GM10266 (cell line): Measurements from ENCODE around the gene ATRAID.

Experiments used
- DNase-seq: peaks from one replicate; pipeline ENCODE4 v3.0.0; 2012; ENCODE audit errors: extremely low spot score
- CTCF ChIP-seq: IDR thresholded peaks from 2 replicates; pipeline ENCODE4 v1.5.1; 2012; ENCODE audit warnings: mild to moderate bottlenecking, low read depth; ENCODE audit not compliant: control insufficient read depth, insufficient read depth; ENCODE audit errors: missing control alignments

The ATRAID gene

DNA sequence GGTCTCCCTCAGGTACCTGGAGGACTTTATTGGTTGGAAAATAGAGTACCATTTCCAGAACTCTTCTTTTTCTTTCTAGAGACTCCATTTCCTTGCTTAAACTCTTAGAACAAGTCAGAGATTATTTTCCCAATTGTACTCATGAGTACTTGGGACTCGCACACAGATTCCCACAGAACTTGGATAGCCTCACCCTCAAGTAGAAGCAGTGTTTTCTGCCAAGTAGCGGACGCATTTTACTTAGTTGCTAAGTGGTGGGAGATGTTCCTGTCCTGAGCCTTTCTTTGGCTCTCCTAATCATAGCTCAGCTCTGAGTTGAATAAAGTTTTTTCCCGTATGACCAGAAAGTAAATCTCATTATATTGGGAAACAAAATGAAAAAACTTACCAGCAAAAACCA, 33.8 kb downstream of the ATRAID start:
- no peak for DNase-seq
- TF ChIP-seq CTCF, result no peak

DNA sequence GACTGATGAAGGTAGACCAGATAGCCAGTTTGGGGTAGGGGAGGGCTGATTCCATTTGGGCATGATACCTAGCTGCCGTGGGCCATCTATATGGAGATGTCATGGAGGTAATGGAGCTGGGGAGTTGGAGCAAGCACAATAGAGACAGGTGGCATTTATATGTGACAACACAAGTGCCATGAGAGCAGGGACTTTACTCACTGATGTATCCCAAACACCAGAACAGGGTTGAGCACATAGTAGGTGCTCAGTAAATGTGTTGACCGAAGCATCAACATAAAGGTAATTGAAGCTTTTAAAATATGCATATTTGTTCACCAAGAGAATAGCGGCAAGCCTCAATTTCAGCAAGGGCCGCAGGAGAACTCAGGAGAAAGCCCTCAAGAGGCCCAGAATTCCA, 36.1 kb downstream of the ATRAID start:
- no peak for DNase-seq
- TF ChIP-seq CTCF, result no peak

DNA sequence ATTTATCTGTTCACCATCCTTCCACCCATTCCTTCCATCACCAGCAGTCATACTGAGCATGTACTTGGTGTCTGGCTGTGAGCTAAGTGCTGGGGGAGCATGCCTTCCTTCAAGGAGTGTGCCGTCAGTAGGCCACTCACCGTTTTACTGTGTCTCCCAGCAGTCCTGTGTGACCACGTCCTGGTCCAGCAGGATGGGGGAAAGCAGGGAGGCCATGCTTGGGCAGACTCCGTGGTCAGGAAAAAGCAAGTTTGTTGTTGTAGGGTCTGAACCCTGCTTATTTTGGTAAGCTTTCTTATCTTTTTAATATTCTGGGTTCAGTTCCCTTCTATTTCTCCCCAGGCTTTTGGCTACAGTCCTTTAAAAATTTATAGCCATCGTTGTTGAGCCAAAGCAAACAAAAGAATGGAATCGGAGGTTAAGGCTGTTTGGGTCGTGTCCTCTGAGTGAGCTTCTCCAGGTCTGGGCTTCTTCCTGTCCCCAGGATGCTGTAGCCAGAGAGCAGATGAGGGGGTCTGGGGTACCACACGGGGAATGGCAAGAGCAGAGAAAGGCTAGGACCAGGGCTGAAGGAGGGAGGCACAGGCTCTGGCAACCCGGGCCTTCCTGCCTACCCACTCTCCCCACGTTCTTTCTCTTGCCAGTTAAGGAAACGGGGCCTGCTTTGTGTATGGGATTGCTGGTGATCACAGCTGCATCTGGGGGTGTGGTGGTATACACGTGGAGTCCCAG, 37.5 kb downstream of the ATRAID start:
- TF ChIP-seq CTCF, result no peak
- DNase-seq, result no peak

GRCh38 chr2:27249891-27250651, 38.2 kb downstream of the ATRAID start:
- peak; percentile 82 for DNase-seq
- peak; percentile 81 for TF ChIP-seq CTCF

- no peak for DNase-seq
- TF ChIP-seq CTCF, result no peak
Observed at GRCh38 chr2:27250652-27251379, 39.0 kb downstream of the ATRAID start.

DNA sequence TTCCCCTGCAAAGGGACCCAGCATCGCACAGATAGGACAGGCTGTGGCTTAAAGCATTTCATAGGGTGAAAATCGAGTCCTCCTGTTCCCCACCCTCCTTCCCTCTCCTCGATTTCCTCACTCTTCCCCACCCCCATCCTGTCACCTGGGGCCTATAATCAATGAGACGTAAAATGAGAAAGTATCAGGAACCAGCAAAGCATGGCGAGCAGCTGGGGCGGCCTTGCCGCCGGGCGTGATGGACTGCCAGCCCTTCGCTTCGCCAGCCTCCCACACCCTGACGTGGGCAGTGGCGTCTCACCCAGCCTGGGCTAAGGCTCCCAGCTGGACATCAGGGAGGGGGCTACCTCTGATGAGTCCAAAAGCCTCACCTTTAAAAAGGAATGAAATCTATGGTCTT, 39.9 kb downstream of the ATRAID start:
- no peak for TF ChIP-seq CTCF
- DNase-seq, result no peak

DNA sequence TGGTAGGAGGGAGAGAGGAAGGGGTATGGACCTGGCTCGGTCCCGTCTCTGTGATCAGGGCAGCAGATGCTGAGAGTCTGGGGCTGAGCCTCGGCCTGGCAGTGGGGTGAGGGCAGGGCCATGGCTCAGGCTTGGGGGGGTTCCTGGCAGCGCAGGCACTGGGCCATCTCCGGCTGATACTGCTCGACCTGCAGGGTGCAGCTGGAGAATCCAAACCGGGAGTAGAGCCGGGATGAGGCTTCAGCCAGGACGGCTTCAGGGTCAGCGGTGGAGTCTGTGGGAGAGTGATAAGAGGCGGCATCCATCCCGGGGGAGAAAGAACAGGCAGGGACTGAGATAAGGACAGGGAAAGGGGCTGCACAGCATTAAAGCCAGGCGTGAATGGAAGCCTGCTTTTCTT, 43.3 kb downstream of the ATRAID start:
- no peak for TF ChIP-seq CTCF
- no peak for DNase-seq
